Mesodermal cell (in vitro differentiated cells): ENCODE results near the gene CCM2.

ENCODE experiments used
- H3K27ac ChIP-seq: 2 replicates; pipeline ENCODE4 v1.7.0; 2013; ENCODE audit warnings: mild to moderate bottlenecking, low read depth, low read length, moderate library complexity; ENCODE audit not compliant: severe bottlenecking
- H3K36me3 ChIP-seq: 2 replicates; pipeline ENCODE4 v1.7.1; 2013; ENCODE audit warnings: mild to moderate bottlenecking, low read length, moderate library complexity; ENCODE audit not compliant: control insufficient read depth, insufficient read depth
- H3K4me1 ChIP-seq: one replicate; pipeline ENCODE4 v1.7.1; 2013; ENCODE audit warnings: mild to moderate bottlenecking, low read length; ENCODE audit not compliant: insufficient read depth, control insufficient read depth, poor library complexity, severe bottlenecking
- H3K4me3 ChIP-seq: 2 replicates; pipeline ENCODE4 v1.7.0; 2013; ENCODE audit warnings: low read length, control low read depth, mild to moderate bottlenecking; ENCODE audit not compliant: insufficient read depth, poor library complexity, severe bottlenecking; ENCODE audit errors: extremely low read depth
- H3K9me3 ChIP-seq: 2 replicates; pipeline ENCODE4 v1.7.1; 2013; ENCODE audit warnings: mild to moderate bottlenecking, low read length, moderate library complexity; ENCODE audit not compliant: control insufficient read depth
- WGBS, 2 experiments: methylation state at CpG; one replicate each; pipeline ENCODE4 v1.1.5; 2013; ENCODE audit warnings: missing lambda C conversion rate in 2 of 2; ENCODE audit not compliant: insufficient coverage in 2 of 2; 5-methylcytosine and 5-hydroxymethylcytosine counted together

The CCM2 gene

DNA sequence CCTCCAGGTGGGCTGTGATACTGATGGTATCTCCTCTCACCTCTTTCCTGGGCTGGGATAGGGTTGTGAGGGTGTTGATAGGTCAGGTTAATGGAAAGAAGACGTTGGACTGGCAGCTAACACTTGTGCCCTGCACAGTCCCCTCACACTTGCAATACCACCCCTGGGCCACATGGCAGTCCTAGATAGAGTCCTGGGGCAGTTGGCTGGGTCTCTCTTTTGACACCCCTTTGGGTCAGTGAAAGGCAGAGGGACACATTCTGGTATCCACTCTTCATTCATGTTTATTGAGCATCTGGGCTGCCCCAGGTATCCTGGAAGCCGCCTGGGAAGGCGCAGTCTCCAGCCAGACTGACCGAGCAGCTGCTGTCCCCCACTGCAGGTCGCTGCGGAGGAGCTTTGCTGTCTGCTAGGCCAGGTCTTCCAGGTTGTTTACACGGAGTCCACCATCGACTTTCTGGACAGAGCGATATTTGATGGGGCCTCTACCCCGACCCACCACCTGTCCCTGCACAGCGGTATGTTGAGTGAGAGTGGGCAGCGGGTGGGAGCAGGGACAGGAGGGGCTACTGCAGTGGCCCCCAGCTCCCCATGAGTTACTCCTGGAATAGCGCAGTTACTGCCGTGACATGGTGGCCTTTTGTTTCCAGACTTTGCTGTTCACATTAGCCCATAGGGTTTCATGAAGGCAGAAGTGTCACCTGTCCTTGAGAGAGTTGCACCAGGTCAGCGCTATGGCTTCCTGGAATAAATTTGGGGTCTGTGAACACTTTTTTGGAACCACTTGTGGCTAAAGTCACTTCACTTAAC, 69.6 kb downstream of the CCM2 start:
- H3K4me1 ChIP-seq, result no peaks in the 10 kb centered on the region
- 95 to 98% methylated on average over 14 of the region's 15 CpGs for WGBS, 2 experiments
- H3K4me3 ChIP-seq, result no peak overlapping the region
- no peak overlapping the region for H3K27ac ChIP-seq
- H3K9me3 ChIP-seq, result no peaks in the 10 kb centered on the region
- peaks cover 65% of the 10 kb centered on the region for H3K36me3 ChIP-seq

DNA sequence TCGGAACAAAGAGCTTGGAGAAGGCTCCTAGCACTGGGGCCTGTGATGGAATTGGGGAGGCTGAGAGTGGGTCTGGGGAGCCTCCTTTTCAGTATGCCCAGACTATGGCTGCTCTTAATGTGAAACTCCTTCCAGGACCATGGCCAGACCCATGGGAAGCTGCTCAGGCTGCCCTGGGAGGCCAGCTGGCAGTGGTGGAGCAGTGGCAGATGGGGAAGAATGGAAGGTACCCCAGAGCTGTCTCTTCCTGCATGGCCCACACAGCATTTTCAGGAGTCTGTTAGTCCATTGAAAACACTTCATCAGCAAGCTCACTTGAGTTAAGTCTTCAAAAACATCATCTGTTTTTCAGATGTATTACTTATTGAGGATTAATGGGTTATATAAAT, 70.2 kb downstream of the CCM2 start:
- no peak overlapping the region for H3K4me3 ChIP-seq
- no peaks in the 10 kb centered on the region for H3K9me3 ChIP-seq
- H3K4me1 ChIP-seq, result no peaks in the 10 kb centered on the region
- no peak overlapping the region for H3K27ac ChIP-seq
- 88 to 100% methylated on average over 1 of the region's 1 CpG for WGBS, 2 experiments
- peaks cover 65% of the 10 kb centered on the region for H3K36me3 ChIP-seq

DNA sequence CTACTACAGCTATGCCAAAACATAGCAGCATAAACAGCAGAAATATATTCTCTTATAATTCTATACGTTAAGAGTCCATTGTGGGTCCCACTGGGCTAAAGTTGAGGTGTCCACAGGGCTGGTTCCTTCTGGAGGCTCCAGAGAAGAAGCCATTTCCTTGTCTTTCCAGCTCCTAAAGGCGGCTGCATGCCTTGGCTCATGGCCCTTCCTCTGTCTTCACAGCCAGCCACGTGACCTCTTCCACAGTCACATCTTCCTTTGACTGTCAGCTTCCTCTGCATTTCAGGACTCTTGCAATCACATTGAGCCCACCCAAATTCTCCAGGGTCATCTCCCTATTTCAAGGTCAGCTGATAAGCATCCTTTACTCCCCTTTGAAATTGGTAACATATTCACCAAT, 71.5 kb downstream of the CCM2 start:
- Histone ChIP-seq H3K27ac (no peak overlapping the region), H3K4me3 (no peak overlapping the region), H3K4me1 (no peaks in the 10 kb centered on the region), H3K9me3 (no peaks in the 10 kb centered on the region), H3K36me3 (peaks cover 65% of the 10 kb centered on the region)
- 82% methylated on average over 3 of the region's 3 CpGs for WGBS, 2 experiments

DNA sequence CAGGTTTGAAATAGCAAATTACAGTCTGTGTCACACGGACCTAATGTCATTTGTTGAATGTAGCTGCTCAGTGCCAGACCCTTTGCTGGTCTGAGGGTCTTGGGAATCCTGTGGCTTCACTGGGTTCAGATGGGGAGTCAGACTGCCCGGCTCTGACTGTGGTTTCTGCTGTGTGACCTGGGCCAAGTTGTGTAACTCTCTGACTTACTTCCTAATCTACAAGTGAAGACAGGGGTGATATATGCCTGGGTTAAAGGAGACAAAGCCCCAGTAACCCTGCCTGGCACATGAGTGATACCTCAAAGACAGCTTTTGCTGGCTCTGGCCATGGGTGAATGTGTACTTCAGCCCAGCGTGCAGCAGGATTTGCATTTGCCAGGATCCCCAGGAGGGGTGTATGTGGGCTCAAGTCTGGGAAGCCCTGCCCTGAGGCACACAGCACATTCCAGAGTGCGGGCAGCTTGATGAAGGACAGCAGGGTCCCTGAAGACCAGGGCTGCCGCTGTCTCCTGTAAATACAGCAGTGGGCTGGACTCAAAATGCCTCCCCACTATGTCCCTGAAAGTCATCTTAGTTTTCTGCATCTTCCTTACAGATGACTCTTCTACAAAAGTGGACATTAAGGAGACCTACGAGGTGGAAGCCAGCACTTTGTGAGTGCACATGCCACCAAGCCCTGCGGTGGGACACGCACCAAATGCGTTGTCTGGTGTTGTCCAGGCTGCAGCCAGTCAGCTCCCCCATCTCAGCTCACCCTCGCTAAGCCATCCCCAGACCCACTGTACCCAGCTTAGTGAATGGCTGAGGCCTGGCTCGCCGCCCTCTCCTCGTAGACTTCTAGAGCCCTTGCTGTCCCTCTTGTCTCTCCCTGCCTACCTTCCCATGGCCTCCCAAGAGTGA, 72.4 kb downstream of the CCM2 start:
- Histone ChIP-seq H3K4me1 (no peaks in the 10 kb centered on the region), H3K4me3 (no peak overlapping the region), H3K9me3 (no peaks in the 10 kb centered on the region), H3K36me3 (peaks cover 72% of the 10 kb centered on the region), H3K27ac (no peak overlapping the region)
- WGBS, 2 experiments, result 83 to 89% methylated on average over 9 to 13 of the region's 13 CpGs

DNA sequence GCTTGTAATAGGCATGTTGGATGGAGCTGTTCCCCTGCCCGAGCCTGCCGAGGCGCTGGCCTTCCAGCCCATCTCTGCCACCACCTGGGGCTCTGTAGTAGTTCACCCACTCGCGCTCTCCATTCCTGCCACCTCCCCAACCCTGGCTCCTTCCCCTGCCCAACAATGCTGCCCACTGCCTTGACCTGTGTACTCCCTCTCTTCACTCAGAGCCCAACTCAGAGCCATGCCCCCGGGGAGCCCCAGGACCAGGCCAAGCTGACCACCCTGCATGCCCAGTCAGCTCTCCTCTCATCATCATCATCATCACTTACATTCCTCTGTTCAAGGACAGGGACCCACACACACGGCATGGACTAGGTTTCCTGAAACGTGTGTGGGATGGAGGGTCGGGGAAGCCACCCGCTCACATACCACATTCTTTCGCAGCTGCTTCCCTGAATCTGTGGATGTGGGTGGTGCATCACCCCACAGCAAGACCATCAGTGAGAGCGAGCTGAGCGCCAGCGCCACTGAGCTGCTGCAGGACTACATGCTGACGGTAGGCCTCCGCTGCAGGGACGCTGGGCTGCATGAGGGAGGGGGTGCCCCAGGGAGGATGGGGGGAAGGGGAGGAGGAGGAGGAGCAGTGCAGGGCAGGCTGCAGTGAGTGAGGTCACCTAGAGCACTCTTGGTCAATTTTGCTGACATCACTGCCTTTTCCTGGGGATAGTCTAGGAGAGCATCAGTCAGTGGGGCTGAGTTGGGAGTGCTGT, 73.2 kb downstream of the CCM2 start:
- H3K4me3 ChIP-seq, result no peak overlapping the region
- H3K9me3 ChIP-seq, result no peaks in the 10 kb centered on the region
- peaks cover 77% of the 10 kb centered on the region for H3K36me3 ChIP-seq
- no peaks in the 10 kb centered on the region for H3K4me1 ChIP-seq
- 81 to 86% methylated on average over 14 to 16 of the region's 17 CpGs for WGBS, 2 experiments
- H3K27ac ChIP-seq, result no peak overlapping the region

DNA sequence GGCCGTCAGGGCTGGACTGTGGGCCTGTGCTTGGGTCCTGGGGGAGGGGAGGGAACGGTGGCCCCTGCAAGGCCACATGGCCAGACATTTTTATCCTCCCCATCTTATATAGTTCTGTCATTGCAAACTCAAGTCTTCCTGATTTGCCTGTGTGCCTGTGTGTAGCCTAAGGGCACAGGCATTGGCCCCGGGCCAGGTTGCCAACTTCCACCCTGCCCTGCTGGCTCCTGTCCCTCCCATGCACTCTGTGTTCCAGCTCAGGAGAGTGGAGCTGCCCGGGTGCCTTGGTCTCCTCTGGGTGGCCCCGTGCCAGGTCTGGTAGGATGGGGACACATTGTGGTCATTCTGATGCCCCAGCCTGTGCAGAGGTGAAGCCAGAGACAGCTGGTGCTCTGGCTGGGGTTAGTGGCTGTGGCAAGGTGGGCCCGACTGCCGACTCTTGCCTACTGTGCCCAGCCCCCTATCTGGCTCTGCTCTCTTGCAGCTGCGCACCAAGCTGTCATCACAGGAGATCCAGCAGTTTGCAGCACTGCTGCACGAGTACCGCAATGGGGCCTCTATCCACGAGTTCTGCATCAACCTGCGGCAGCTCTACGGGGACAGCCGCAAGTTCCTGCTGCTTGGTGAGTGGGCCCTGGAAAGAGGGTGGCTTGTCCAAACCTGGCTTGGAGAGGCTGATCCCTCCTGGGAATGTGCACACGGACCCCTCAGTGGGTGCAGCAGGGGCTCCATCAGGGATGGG, 74.0 kb downstream of the CCM2 start:
- H3K27ac ChIP-seq, result no peak overlapping the region

DNA sequence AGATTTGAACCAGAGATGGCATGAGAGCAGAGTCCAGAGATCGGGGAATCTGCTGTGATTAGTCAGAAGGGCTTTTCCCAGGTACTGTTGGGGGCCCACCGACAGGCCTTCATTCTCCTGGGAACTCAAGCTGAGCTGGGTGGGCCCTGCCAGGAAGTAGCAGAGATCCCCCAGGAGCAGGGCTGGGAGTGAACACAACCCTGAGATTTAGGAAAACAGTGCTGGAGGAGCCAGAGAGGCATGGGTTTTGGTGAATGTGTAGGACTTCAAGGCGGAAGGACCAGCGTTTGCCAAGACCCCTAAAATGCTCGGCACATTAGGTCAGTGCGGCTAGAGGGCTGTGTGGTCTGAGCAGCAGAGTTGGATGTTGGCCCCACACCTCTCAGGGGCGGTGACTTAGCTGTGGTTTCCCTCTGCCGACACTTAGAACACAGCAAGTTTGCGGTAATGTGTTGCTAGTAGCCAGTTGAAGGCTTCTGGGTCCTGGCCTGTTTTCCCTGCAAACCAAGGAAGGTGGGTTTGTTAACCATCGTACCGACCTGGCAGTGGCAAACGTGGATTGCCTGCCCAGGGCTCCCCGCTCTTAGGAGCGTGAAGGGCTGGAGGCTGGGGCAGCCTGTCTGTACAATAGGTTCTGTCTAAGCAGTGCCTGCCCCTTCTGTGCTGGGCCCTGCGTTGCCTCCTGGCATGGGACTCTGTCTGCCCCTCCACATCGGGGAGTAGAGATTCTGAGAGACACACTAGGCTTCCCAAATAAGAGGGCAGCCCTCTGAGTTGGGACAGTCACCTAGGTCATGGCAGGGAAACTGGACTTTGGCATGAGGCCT, 74.7 kb downstream of the CCM2 start:
- peaks cover 66% of the 10 kb centered on the region for H3K36me3 ChIP-seq
- no peak overlapping the region for H3K4me3 ChIP-seq
- no peak overlapping the region for H3K27ac ChIP-seq
- WGBS, 2 experiments, result 92 to 95% methylated on average over 16 of the region's 16 CpGs
- H3K4me1 ChIP-seq, result no peaks in the 10 kb centered on the region
- no peaks in the 10 kb centered on the region for H3K9me3 ChIP-seq

More for the DNA sequence above, 74.0 kb downstream of the CCM2 start:
- Histone ChIP-seq H3K4me3 (no peak overlapping the region), H3K36me3 (peaks cover 72% of the 10 kb centered on the region), H3K9me3 (no peaks in the 10 kb centered on the region), H3K4me1 (no peaks in the 10 kb centered on the region)
- WGBS, 2 experiments, result 98 to 99% methylated on average over 11 to 13 of the region's 15 CpGs

DNA sequence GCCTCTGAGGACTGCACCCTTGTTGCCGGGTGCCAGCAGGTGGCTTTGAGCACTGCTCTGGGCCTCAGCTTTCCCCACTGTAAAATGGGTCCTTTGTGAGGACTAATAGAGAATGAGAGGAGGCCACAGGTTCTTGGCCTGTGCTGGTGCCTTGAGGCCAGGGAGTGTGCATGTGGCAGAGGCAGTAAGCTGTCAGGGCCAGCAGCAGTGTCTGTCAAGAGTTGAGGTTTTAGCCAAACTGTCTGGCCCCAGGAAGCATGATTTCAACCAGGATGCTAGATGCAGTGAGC, 75.3 kb downstream of the CCM2 start:
- Histone ChIP-seq H3K9me3 (no peaks in the 10 kb centered on the region), H3K36me3 (peaks cover 60% of the 10 kb centered on the region)
- WGBS, 2 experiments, result 100% methylated on average over 1 of the region's 1 CpG; no CpG with 5 or more reads in 1 of the 2 experiments

DNA sequence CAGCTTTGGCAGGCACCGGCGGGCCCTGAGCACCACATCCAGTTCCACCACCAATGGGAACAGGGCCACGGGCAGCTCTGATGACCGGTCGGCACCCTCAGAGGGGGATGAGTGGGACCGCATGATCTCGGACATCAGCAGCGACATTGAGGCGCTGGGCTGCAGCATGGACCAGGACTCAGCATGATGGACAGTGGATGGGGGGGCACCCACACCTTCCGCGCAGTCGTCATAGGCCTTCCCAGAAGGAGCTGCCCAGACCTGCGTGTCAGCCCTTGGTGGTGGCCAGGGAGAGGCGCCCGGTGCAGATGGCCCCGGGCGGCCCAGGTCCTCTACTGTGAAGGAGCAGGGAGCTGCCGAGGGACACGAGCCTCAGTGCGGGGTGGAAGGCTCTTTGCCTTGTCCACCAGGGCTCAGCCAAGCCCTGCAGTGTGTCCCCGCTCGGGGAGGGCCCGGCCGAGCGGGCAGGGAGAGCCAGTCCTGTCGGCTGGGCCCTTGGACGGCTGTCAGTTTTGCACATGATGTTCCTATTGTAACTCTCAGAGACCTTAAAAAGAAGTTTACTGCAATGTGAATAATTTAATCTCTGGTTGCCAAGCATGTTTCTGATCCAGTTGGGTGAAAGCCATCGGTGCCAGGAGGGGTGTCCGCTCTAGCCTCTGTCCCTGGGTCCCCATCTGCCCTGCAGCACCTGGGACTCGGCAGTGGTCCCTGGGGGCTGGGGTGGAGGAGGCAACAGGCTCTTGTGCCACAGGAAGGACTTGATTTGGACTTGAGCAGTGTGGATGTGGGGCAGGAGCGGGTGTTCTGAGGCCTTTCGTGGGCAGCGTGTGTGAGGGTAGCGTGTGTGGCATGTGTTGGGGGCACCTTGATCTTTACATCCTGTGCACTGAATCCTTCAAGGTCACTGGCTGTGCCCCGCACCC, 76.1 kb downstream of the CCM2 start:
- 94 to 97% methylated on average over 26 to 28 of the region's 35 CpGs for WGBS, 2 experiments
- no peak overlapping the region for H3K27ac ChIP-seq
- peaks cover 52% of the 10 kb centered on the region for H3K36me3 ChIP-seq
- H3K4me3 ChIP-seq, result no peak overlapping the region
- no peaks in the 10 kb centered on the region for H3K4me1 ChIP-seq
- no peaks in the 10 kb centered on the region for H3K9me3 ChIP-seq

More for the DNA sequence above, 75.3 kb downstream of the CCM2 start:
- no peak overlapping the region for H3K4me3 ChIP-seq
- H3K4me1 ChIP-seq, result no peaks in the 10 kb centered on the region
- no peak overlapping the region for H3K27ac ChIP-seq
